A673 (cell line): Measurements from ENCODE around the gene PKIB. TPM values are rescaled to one million over a fixed set of nuclear protein-coding genes. Genes with fewer than 3 reads are reported as not detected.
"Not testable (repeated sequence)": the region's sequence is repeated elsewhere in the genome, so short reads cannot be mapped to it uniquely, and the experiment has no call there.

Experiments
- BruUV-seq: library from RNA; stranded (reverse); fragments of 400-500 nt; replicated peaks from 2 replicates; lab custom pipeline; 2021; lab: Mats Ljungman, UMichigan
- CTCF ChIA-PET: fragments of 300-600 bp; sonication (Branson Sonifier 250); formaldehyde crosslinking; loops from one replicate; lab custom pipeline; 2022; ENCODE audit warnings: antibody characterized with exemption; lab: Charles Lee
- POLR2A ChIA-PET: fragments of 300-600 bp; sonication (Branson Sonifier 250); formaldehyde crosslinking; loops from one replicate; lab custom pipeline; 2022; ENCODE audit warnings: antibody characterized with exemption; ENCODE audit not compliant: low non-redundant PET; lab: Charles Lee
- DNase-seq: peaks from one replicate; pipeline ENCODE4 v3.0.0-alpha.2; 2015; ENCODE audit warnings: low spot score
- H3K27ac ChIP-seq: fragments of 200-600 bp; sonication (generic); 2 replicates; pipeline ENCODE4 v1.5.1; 2016; ENCODE audit warnings: mixed run types, low read depth, mild to moderate bottlenecking, mixed read lengths, antibody characterized with exemption, low read length; ENCODE audit not compliant: poor library complexity, severe bottlenecking
- H3K27me3 ChIP-seq: fragments of 200-600 bp; sonication (generic); replicated peaks from 2 replicates; pipeline ENCODE4 v1.6.1; 2017; ENCODE audit warnings: mixed run types, low read depth, mild to moderate bottlenecking, mixed read lengths, antibody characterized with exemption, low read length; ENCODE audit not compliant: insufficient read depth, poor library complexity
- H3K36me3 ChIP-seq: fragments of 200-600 bp; sonication (generic); 2 replicates; pipeline ENCODE4 v1.6.1; 2016; ENCODE audit warnings: mixed run types, mild to moderate bottlenecking, mixed read lengths, antibody characterized with exemption, low read length; ENCODE audit not compliant: insufficient read depth, poor library complexity, severe bottlenecking
- H3K4me1 ChIP-seq: fragments of 200-600 bp; sonication (generic); 2 replicates; pipeline ENCODE4 v1.6.1; 2017; ENCODE audit warnings: mixed run types, mild to moderate bottlenecking, mixed read lengths, antibody characterized with exemption, low read length; ENCODE audit not compliant: insufficient read depth, poor library complexity, severe bottlenecking
- H3K4me3 ChIP-seq: fragments of 200-600 bp; sonication (generic); 2 replicates; pipeline ENCODE4 v1.5.1; 2016; ENCODE audit warnings: low read depth, mixed run types, mild to moderate bottlenecking, mixed read lengths, low read length; ENCODE audit not compliant: poor library complexity, severe bottlenecking
- H3K9me3 ChIP-seq: fragments of 200-600 bp; sonication (generic); 2 replicates; pipeline ENCODE4 v1.6.1; 2016; ENCODE audit warnings: mixed run types, low read depth, mild to moderate bottlenecking, mixed read lengths, antibody characterized with exemption, low read length; ENCODE audit not compliant: poor library complexity, severe bottlenecking
- CTCF ChIP-seq: fragments of 300-800, 200-600 bp; sonication (generic); conservative IDR thresholded peaks from 2 replicates; pipeline ENCODE4 v1.5.1; 2017; ENCODE audit warnings: low read depth, mild to moderate bottlenecking, antibody characterized with exemption, low read length, moderate library complexity, mixed read lengths
- EZH2 ChIP-seq: fragments of 200-600 bp; sonication (generic); IDR thresholded peaks from 2 replicates; pipeline ENCODE4 v1.6.1; 2017; ENCODE audit warnings: borderline replicate concordance, low read depth, mild to moderate bottlenecking, mixed read lengths, antibody characterized with exemption, low read length; ENCODE audit not compliant: poor library complexity, severe bottlenecking
- intact Hi-C: fragments of 100-400 bp; cut with micrococcal nuclease; formaldehyde crosslinking; loops from one replicate; pipeline ENCODE4 v1.10.0; 2022; ENCODE audit not compliant: unreplicated experiment
- total RNA-seq: library from RNA; stranded (reverse); gene quantifications from 2 replicates; pipeline ENCODE4 v1.2.3, GENCODE V29; 2021

The PKIB gene
- total RNA-seq, 1 experiment from 2014 or later = 11.5 TPM

GRCh38 chr6:122747573-122747972, 137.4 kb downstream of the PKIB start:
- intact Hi-C loops = no loop called here
- no peaks in the 10 kb centered on the region for H3K9me3 ChIP-seq
- peaks cover 7% of the 10 kb centered on the region for H3K4me1 ChIP-seq
- H3K27ac ChIP-seq = no peak overlapping the region
- no peak for DNase-seq
- BruUV-seq = no TSS peak
- ChIA-PET POLR2A (no interaction called here), CTCF (no interaction called here)
- H3K27me3 ChIP-seq = no peaks in the 10 kb centered on the region
- H3K4me3 ChIP-seq = no peak overlapping the region
- H3K36me3 ChIP-seq = no peaks in the 10 kb centered on the region
- no peak for TF ChIP-seq EZH2
- TF ChIP-seq CTCF = no peak

GRCh38 chr6:122748945-122749344, 138.7 kb downstream of the PKIB start:
- intact Hi-C loops, H3K27me3 ChIP-seq, BruUV-seq, H3K27ac ChIP-seq, POLR2A ChIA-PET, H3K9me3 ChIP-seq, DNase-seq, H3K36me3 ChIP-seq, CTCF ChIA-PET, H3K4me3 ChIP-seq: not testable (repeated sequence)
- peaks cover 18% of the 10 kb centered on the region for H3K4me1 ChIP-seq

- TF ChIP-seq EZH2 (no peak), CTCF (no peak)
- peaks cover 18% of the 10 kb centered on the region for H3K4me1 ChIP-seq
- H3K27me3 ChIP-seq = no peaks in the 10 kb centered on the region
- no peaks in the 10 kb centered on the region for H3K9me3 ChIP-seq
- ChIA-PET CTCF (no interaction called here), POLR2A (no interaction called here)
- H3K27ac ChIP-seq = no peak overlapping the region
- BruUV-seq = no TSS peak
- intact Hi-C loops = no loop called here
- no peak for DNase-seq
- H3K36me3 ChIP-seq = no peaks in the 10 kb centered on the region
- no peak overlapping the region for H3K4me3 ChIP-seq
Measured at GRCh38 chr6:122749451-122750050, 139.3 kb downstream of the PKIB start.

- Histone ChIP-seq H3K27me3 (no peaks in the 10 kb centered on the region), H3K4me3 (no peak overlapping the region), H3K36me3 (no peaks in the 10 kb centered on the region), H3K9me3 (no peaks in the 10 kb centered on the region), H3K27ac (no peak overlapping the region), H3K4me1 (peaks cover 18% of the 10 kb centered on the region)
- no TSS peak for BruUV-seq
- CTCF ChIA-PET = no interaction called here
- DNase-seq = no peak
- intact Hi-C loops = no loop called here
- TF ChIP-seq EZH2 (no peak), CTCF (no peak)
- POLR2A ChIA-PET = interaction anchor here (0.6 kb wide), 1 partner anchor 16 kb away, joined by 12 read pairs; no protein-coding TSS in a partner anchor
Measured at GRCh38 chr6:122751326-122751725, 141.1 kb downstream of the PKIB start.
